ENCODE measurements around the gene TMSB4X.

GRCh38 chrX:12945494-12945893 is 29.4 kb upstream of the TMSB4X start:
- TF ChIP-seq RCOR1 (IDR thresholded peaks at IDR 0.05; ENCODE audit: insufficient replicate concordance, low read length) (no peak), POLR2A (IDR thresholded peaks at IDR 0.05; ENCODE audit: low read depth, low read length) (no peak), CTCF (conservative IDR thresholded peaks at IDR 0.05; ENCODE audit: low read depth, low read length) (no peak), MAFK (IDR thresholded peaks at IDR 0.05; ENCODE audit: low read depth, low read length) (no peak), CEBPB (IDR thresholded peaks at IDR 0.05; ENCODE audit: low read depth, low read length) (no peak), MAZ (IDR thresholded peaks at IDR 0.05; ENCODE audit: borderline replicate concordance, low read depth, low read length) (no peak), MXI1 (IDR thresholded peaks at IDR 0.05; ENCODE audit: borderline replicate concordance, low read depth, low read length) (no peak), BHLHE40 (IDR thresholded peaks at IDR 0.05; ENCODE audit: low read depth, low read length) (no peak), RAD21 (IDR thresholded peaks at IDR 0.05; ENCODE audit: low read length) (no peak), NFE2L2 (IDR thresholded peaks at IDR 0.05; ENCODE audit: low read depth, low read length) (no peak), USF2 (IDR thresholded peaks at IDR 0.05; ENCODE audit: low read depth, low read length) (no peak), FOS (IDR thresholded peaks at IDR 0.05; ENCODE audit: low read depth, low read length) (no peak)
